ENCODE results near the gene KLHL3.
"Not testable (repeated sequence)": the region's sequence is repeated elsewhere in the genome, so short reads cannot be mapped to it uniquely, and the experiment has no call there.

KLHL3 gene, protein sequence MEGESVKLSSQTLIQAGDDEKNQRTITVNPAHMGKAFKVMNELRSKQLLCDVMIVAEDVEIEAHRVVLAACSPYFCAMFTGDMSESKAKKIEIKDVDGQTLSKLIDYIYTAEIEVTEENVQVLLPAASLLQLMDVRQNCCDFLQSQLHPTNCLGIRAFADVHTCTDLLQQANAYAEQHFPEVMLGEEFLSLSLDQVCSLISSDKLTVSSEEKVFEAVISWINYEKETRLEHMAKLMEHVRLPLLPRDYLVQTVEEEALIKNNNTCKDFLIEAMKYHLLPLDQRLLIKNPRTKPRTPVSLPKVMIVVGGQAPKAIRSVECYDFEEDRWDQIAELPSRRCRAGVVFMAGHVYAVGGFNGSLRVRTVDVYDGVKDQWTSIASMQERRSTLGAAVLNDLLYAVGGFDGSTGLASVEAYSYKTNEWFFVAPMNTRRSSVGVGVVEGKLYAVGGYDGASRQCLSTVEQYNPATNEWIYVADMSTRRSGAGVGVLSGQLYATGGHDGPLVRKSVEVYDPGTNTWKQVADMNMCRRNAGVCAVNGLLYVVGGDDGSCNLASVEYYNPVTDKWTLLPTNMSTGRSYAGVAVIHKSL

DNA sequence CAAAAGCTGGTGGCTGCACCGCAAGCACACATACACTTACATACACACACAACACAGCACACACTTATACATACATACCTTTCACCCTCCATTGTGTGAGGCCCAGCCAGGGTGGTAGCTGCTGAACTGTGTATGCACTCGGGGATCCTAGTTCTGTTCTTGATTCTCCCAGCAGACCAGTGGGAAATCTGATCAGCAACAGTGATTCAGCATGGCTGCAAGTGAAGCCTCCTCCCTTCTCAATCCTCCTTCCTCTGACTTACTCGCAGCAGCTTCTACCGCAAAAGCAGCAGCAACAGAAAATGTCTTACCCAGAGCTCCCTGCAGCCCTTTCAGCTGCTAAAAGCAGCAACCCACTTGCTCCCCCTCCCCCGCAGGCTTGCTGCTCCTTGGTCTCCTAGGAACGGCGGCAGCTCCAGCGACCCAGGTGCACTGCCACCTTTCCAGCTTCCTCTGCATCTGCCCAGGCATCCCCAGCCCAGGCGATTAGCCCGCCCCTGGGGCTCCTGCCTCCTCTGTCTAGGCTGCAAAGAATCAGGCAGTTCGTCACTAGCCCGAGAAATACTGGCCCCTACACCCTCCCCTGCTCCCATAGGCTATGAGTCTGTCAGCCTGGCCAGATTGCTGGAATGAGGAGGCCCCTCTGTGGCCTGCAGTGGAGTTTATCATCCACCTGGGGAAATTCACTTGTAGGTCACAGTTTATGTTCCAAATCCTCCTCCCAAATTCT is at the start of gene KLHL3:
Gene KLHL3, minus strand, starts transcription at position 535 of the 730 bp plus-strand sequence. Its CDS starts 443 bp downstream, at position 92.
- DNase-seq (ENCODE audit: low spot score): peak; percentile 80

DNA sequence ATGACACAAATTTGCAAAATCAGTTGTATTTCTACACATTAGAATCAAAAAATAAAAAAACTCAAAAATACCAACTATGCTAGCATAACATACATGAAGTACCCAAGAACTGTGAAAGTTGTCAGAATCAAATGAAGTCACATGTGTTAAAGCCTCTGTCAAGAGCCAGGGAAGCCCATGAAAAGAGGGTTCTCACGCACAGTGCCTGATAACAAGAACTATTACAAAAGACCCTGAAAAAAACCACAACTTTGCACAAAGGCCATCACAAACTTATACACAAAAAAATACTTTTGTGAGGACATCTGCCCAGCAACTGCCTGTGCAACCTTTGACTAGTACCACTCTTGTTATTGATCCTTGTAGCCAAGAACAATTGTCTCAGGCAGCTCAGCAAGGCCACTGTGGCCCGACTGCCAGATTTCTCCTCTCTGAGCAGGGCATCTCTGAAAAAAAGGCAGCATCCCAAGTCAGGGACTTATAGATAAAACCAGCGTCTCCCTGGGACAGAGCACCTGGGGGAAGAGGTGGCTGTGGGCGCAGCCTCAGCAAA is 47.2 kb upstream of the KLHL3 start:
- no peak for DNase-seq (ENCODE audit: low spot score)

DNA sequence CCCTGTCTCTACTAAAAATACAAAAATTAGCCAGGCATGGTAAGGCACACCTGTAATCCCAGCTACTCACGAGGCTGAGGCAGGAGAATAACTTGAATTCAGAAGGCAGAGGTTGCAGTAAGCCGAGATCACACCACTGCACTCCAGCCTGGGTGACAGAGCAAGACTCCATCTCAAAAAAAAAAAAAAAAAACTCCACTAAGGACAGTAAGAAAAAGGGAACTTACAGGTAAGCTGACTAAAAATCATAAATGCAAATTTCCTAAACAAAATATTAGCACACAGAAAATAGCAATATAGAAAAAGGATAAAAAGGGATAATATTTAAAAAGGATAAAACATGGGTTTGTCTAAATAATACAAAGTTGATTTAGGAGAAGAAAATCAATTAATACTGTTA is 46.2 kb upstream of the KLHL3 start:
- no peak for DNase-seq (ENCODE audit: low spot score)

DNA sequence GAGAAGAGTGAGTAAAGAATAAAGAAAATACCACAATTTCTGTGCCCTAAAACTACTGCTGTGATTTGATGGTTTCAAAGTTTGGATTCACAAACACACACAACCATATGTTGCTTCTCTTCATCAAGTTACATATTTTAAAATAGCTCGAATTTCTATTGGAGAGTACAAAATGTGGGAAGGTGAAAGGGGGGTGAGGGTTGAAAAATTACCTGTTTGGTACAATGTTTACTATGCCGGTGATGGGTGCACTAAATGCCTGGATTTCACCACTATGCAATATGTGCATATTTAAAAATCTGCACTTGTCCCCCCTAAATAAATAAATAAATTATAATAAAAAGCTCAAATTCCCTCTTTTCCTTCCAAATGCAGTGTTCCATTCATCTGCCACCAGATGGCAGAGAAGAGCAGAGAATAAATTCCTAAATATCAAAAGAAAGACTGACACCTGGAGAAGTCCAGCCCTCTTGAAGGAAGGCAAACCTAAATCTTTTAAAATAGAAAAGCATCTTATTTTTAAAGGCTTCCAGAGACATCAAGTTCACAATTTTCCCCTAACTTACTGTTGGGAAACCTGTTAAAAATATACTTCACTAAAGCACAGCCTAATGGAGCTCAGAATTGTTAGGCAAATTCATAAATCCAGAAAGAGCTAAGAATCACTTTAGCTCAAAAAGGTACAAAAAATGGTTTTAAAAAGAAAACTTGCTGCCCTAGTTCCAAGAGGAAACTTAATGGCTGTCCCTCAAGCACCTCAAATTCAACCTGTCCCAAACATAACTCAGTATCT is 43.1 kb upstream of the KLHL3 start:
- peak; percentile 44 for DNase-seq (ENCODE audit: low spot score)

DNA sequence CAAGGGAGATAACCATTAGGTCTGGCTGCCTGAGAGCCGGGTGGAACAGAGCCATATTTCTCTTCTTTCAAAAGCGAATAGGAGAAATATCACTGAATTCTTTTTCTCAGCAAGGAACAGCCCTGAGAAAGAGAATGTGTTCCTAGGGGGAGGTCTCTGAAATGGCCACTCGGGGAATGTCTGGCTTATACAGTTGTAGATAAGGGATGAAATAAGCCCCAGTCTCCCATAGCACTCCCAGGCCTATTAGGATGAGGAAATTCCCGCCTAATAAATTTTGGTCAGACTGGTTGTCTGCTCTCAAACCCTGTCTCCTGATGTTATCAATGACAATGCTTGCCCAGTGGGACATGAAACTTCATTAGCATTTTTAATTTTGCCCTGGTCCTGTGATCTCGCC is 32.0 kb upstream of the KLHL3 start:
- DNase-seq (ENCODE audit: low spot score): not testable (repeated sequence)

DNA sequence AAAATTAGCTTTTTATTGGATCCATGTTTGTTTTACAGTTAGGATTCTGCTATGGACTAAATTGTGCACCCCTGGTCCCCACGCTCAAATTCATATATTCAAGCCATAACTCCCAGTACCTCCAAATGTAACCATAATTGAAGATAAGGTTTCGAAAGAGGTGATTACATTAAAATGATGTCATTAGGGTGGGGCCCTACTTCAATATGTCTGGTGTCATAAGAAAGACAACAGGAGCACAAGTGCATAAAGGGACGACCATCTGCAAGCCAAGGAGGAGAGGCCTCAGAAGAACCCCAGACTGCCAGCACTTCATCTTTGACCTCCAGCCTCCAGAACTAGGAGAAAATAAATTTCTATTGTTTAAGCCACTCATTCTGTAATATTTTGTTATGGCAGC is 25.7 kb upstream of the KLHL3 start:
- no peak for DNase-seq (ENCODE audit: low spot score)

DNA sequence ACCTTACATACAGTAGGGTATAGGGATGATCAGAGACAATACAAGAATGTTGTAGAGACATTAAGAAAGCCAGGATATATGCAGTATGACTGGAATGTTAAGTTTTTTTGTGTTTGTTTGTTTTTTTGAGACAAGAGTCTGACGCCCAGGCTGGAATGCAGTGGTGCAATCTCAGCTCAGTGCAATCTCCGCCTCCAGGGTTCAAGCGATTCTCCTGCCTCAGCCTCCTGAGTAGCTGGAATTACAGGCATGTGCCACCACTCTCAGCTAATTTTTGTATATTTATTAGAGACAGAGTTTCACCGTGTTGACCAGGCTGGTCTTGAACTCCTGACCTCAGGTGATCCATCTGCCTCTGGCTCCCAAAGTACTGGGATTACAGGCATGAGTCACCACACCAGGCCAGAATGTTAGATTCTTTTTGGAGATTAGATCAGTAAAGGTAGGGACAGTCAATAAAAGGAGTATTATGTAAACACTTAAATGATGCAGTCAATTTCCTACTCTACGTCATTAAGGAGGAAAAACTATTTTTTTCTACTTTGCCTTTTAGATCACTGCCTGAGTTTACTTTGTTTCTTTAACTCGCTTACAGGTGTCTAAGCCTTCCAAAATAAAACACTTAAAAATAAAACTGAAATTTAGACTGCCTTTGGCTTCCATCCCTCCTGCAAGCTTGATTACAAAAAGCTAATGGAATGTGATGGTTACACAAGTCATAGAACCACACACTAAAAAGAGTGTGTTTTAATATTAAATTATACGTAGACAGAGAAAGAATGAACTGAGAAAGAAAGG is 25.0 kb upstream of the KLHL3 start:
- DNase-seq (ENCODE audit: low spot score): no peak

DNA sequence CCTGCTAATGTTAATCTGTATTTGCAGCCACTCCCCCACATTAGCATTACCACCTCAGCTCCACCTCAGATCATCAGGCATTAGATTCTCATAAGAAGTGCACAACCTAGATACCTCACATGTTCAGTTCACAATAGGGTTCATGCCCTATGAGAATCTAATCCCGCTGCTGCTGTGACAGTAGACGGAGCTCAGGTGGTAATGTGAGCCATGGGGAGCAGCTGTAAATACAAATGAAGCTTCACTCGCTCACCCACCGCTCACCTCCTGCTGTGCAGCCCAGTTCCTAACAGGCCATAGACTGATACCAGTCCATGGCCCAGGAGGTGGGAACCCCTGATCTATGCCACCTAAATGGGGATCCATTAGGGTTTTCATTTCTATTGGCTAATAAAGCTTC is 24.4 kb upstream of the KLHL3 start:
- no peak for DNase-seq (ENCODE audit: low spot score)

DNA sequence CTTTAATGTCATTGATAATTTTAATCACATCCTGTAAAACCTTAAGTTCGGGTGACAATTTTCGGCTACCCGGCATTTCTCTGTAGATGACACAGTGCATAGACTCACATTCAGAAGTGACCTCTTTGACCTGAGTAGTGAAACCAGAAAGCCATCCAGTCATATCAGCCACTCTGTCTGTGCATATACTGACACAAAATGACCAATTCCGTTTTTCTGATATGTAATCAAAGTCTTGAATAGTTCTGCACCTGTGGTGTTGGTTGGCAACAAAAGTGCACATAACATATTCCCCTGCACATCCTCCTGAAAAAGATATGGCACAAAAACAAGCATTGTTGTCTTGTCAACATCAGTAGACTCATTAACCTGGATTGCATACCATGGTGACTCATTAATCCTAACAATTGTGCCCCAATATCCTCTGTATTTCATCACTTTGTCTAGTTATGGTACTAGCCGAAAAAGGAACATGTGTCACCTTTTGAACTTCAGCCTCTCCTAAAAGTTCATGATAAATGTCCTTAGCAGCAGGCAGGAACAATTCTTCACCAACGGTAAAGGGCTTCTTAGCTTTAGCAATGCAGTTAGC is 22.9 kb upstream of the KLHL3 start:
- no peak for DNase-seq (ENCODE audit: low spot score)

DNA sequence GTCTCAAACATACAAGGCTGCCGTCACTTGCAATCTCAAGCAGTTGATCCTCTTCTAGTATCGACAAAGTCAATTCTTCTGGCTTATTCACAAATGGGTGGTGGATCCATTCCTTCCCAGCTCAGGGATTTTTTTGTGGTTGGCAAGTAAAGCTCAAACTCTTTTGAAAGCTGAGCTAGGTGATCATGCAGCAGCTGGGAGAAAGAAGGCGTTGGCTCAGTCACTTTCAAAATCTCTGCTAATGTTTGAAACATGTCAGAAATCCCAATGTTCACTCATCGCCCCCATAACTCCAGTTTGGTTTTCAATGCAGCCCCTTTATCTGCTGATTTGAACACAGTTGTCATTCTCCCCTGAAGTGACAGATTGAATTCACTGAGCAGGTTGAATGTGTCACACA is 22.2 kb upstream of the KLHL3 start:
- DNase-seq (ENCODE audit: low spot score): peak; percentile 29

DNA sequence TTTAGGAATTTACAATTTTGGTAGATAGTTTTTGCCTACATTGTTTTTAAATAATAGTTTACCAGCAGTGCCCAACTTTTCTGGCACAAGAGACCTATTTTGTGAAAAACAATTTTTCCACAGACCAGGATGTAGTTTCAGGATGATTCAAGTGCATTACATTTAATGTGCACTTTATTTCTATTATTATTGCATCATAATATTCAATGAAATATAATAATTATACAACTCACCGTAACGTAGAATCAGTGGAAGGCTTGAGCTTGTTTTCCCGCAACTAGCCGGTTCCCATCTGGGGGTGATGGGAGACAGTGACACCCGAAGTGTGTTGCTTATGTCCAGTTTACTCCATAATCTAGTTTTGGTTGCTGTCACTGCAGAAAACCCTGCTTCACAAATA is 21.7 kb upstream of the KLHL3 start:
- no peak for DNase-seq (ENCODE audit: low spot score)

DNA sequence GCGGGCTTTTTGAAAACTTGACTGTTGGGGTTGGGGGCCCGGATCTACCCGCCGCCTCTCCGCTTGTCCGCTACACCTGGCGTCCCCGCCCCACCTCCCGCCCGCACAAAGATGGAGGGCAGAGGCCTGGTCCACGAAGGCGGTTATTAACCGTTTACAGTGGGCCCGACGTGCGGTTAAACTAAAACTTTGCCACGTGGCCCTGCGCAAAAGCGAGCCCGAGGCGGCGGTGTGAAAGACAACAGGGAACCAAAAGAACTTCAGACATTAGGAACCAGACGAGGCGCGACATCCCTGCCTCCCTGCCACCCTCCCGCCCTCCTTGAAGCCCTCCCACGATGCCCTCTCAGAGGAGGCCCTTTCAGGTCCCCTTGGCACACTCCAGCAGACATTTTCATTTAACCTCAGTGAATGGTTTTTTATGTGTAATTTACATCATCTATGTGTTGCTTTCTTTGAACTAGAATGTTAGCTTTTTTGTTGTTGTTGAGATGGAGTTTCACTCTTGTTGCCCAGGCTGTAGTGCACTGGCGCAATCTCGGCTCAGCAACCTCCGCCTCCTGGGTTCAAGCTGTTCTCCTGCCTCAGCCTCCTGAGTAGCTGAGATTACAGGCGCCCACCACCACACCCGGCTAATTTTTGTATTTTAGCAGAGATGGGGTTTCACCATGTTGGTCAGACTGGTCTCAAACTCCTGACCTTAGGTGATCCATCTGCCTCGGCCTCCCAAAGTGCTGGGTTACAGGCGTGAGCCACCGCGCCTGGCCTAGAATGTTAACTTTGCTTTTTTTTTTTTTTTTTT is 19.3 kb upstream of the KLHL3 start:
- DNase-seq (ENCODE audit: low spot score): no peak

DNA sequence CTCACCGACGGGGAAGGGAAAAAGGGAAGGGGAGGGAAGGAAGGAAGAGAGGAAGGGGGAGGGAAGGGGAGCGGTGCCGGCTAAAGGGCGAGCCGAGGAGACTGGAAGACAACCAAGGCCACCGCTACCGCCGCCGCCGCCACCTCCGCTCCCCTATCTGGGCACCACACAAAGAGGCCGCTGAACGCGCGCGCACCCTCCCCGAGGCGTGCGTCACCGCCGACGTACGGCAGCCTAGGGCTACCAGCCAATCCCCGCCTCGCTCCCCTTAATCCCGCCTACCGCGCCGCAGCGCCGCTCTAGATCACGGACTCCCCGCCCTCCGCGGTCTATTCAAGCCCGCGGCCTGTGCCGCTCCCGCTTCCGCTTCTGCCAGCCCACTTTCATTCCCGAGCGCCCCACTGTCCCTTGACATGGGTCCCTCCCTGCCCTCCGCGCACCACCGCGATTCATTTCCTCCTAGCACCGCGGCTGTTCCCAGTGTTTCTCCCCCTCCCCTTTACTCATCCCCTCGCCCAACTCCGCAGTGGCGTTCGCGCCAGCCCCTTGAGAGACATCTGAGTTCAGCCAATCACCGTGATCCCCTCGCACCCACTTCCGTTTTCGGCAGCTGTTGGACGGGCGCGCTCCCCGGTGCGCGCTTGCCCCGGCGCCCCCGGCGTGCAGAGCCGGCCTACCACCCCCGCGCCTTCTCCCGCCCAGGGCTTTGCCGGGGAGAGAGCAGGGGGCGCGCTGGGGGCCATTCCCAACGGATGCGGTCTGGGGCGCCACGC is 18.5 kb upstream of the KLHL3 start, which contains the start of gene HNRNPA0:
Gene HNRNPA0, minus strand, starts transcription at position 176 of the 773 bp plus-strand sequence. CDS start 297 bp downstream, outside the sequence.
- peak; percentile 97 for DNase-seq (ENCODE audit: low spot score)

DNA sequence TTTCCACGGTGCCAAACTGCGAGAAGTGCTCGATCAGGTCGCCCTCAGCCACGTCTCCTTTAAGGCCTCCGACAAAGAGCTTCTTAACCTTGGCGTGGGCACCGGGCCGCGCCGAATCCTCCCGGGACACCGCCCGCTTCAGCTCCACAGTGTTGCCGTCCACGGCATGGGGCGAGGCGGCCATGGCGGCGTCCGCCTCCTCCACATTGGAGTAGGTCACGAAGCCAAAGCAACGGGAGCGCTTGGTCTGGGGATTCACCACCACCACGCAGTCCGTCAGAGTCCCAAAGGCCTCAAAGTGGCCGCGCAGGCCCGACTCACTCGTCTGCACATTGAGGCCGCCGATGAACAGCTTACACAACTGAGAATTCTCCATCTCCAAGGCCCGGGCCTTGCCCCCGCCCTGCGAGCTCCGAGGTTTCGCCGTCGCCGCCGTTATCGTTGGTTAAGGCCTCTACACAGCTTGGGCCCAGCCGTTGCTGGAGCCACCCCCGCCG is 17.9 kb upstream of the KLHL3 start:
- DNase-seq (ENCODE audit: low spot score): peak; percentile 21

DNA sequence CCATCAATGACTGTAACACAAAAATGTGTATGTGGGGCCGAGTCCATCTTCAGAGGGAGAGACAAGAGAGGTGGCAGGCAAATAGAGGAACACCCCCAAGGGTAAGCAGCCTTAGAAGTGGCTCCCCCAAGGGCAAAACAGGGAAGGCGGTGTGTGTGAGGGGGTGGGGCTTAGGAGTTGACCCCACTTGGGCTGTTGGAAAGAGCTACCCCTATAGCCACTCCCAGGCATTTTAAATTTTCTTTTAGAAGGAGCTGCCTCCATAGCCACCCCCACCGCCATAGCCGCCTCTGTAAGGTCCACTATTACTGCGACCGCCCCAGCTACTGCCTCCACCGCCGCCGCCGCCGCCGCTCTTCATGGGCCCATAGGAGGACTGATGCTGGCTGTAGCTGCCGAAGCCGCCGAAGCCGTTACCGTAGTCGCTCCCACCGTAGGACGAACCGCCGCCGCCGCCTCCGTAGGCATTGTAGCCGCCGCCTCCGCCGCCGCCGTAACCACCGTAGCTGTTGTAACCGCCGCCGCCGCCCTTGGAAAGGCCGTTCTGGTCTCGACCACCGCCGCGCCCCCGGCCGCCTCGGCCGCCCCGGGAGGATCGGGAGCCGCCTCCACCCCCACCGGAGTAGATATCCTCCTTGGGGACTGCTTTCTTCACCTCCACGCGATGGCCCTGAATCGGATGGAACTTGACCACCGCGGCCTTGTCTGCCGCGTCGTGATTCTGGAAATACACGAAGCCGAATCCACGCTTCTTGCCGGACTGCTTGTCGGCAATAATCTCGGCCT is 17.2 kb upstream of the KLHL3 start:
- DNase-seq (ENCODE audit: low spot score): no peak

DNA sequence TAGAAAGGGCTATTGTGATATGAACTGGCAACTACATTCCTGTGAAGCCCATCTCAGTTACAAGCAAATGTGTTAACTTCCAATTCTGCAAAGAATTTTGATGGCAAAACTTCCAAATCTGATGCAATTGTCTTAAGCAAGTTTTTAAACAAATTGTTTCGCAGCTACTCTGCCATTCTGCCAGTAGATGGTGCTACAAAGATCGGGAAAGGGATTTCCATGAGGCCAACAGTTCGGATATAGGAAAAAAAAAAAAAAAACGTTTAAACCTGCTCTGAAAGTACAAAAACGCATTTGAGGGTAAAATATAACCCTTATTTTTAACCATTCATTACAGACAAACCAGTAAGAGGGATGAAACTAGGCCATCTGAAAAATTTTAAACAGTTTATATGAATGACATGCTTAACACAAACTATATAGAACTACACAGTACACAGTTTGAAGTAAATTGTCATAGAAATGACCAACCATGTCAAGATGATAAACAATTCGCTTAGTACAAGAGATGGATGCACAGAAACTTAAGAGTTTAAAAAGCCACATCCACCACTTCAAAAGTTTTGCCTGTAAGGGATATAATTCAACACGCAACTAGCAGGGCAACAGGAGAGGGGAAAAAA is 16.1 kb upstream of the KLHL3 start:
- peak; percentile 58 for DNase-seq (ENCODE audit: low spot score)

DNA sequence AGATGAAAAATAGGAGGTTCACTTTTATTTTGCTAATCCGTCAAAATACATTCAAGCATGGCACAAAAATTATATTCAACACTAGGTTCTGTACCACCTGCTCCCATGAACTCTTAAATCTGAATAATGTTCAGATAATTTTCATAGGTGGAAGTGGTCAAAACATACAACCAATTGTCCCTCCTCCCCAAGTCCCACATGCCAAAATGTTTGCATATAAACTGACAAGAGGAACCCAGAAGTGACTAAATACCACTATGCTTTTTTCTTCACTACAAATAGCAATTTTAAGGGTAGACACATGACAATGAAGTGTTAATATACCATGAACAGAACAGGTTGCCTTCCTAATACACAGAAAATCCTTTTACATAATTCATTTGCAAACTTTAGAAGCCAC is 14.5 kb upstream of the KLHL3 start:
- DNase-seq (ENCODE audit: low spot score): no peak
